GM21576 (cell line): ENCODE results near the gene MRPL53.
"Not testable (repeated sequence)": the region's sequence is repeated elsewhere in the genome, so short reads cannot be mapped to it uniquely, and the experiment has no call there.

Experiments
- ATAC-seq: cut with Tn5 transposase; IDR thresholded peaks from one replicate; pipeline ENCODE4 v1.9.1; 2021; ENCODE audit warnings: mild to moderate bottlenecking, moderate library complexity; ENCODE audit not compliant: unreplicated experiment

MRPL53 gene

GRCh38 chr2:74454654-74455511, 17.6 kb downstream of the MRPL53 start, which contains the start of gene INO80B:
TSS of gene INO80B (plus strand) at chr2:74455087. CDS start at chr2:74455117, 30 bp downstream.
- ATAC-seq = peak; percentile 36

- ATAC-seq = no peak
These were observed 21.8 kb downstream of the MRPL53 start for GRCh38 chr2:74450570-74451190.

- ATAC-seq = no peak
These were observed 23.7 kb downstream of the MRPL53 start for GRCh38 chr2:74448771-74449170.

- ATAC-seq = no peak
These were observed 25.1 kb downstream of the MRPL53 start for GRCh38 chr2:74447230-74447999.

- no peak for ATAC-seq
These were observed 27.8 kb downstream of the MRPL53 start for GRCh38 chr2:74444498-74445318.

- not testable (repeated sequence) for ATAC-seq
These were observed 29.8 kb downstream of the MRPL53 start for GRCh38 chr2:74442483-74443297.

- ATAC-seq = no peak
These were observed 30.6 kb downstream of the MRPL53 start, which contains the start of gene RTKN for GRCh38 chr2:74441690-74442482. TSS of gene RTKN (minus strand) at chr2:74441937. CDS start at chr2:74441816, 121 bp downstream.

- no peak for ATAC-seq
These were observed 31.2 kb downstream of the MRPL53 start for GRCh38 chr2:74441170-74441689.

- peak; percentile 86 for ATAC-seq
These were observed 31.9 kb downstream of the MRPL53 start for GRCh38 chr2:74440378-74441169.

- ATAC-seq = no peak
These were observed 32.6 kb downstream of the MRPL53 start for GRCh38 chr2:74439803-74440377.

- ATAC-seq = no peak
These were observed 33.1 kb downstream of the MRPL53 start for GRCh38 chr2:74439373-74439772.

GRCh38 chr2:74438248-74438647, 34.2 kb downstream of the MRPL53 start:
- no peak for ATAC-seq

- no peak for ATAC-seq
These were observed 35.4 kb downstream of the MRPL53 start for GRCh38 chr2:74436848-74437695.

- no peak for ATAC-seq
These were observed 36.2 kb downstream of the MRPL53 start for GRCh38 chr2:74436111-74436805.

- no peak for ATAC-seq
These were observed 42.0 kb downstream of the MRPL53 start for GRCh38 chr2:74430502-74430901.
